Measurements from ENCODE around the gene FAM209A. TPM values are rescaled to one million over a fixed set of nuclear protein-coding genes. Genes with fewer than 3 reads are reported as not detected.
"Not testable (repeated sequence)": the region's sequence is repeated elsewhere in the genome, so short reads cannot be mapped to it uniquely, and the experiment has no call there.

FAM209A gene, protein sequence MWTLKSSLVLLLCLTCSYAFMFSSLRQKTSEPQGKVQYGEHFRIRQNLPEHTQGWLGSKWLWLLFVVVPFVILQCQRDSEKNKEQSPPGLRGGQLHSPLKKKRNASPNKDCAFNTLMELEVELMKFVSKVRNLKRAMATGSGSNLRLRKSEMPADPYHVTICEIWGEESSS
- not detected for total RNA-seq

DNA sequence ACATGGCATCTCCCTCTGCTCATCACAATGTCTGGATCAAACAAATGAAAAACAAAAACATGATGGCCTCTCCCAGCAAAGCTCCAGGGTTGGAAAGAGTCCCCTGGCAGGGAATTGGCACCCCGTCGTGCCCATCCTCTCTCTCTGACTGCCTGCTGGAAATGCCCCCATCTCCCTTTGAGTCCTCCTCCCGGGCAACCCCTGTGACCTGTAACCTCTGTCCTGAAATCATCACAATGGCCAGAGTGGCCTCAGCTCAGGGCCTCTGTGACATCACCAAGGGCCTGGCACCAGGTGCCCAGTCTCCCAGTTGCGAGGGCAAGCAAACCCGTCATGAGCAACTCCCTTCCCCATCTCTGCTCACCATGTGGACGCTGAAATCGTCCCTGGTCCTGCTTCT, at the start of gene FAM209A:
Gene FAM209A, plus strand, starts transcription at position 301 of the 400 bp plus-strand sequence. Its CDS starts 65 bp downstream, at position 366.
- Histone ChIP-seq H3K9me3 (peaks cover 0 to 18% (median 6%) of the 10 kb centered on the region in 4 donors), H3K36me3 (peaks cover 0 to 15% (median 0%) of the 10 kb centered on the region in 3 donors)
- not testable (repeated sequence) for DNase-seq, H3K27ac ChIP-seq, H3K4me1 ChIP-seq, H3K4me3 ChIP-seq, H3K27me3 ChIP-seq

DNA sequence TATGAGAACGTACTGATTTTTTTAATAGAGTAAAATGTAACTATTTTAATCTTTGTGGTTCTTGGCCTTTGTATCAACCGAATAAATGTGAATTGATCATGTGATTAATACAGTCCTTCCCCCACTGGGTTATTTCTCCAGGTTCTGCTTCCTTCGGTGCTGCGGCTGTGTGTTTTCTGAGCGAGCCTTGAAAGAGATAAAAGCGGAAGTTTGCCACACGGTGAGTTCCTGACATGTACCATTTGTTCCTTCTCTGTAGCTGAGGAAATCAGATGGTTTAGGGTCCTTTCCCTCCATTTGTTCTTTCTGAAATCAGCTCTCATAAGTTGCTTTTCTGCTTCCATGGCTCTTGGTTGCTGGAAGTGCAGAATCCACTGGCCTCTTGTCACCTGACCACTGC, 40.6 kb upstream of the FAM209A start:
- Histone ChIP-seq H3K9me3 (no peaks in the 10 kb centered on the region), H3K27me3 (no peaks in the 10 kb centered on the region), H3K36me3 (peaks cover 0 to 90% (median 3%) of the 10 kb centered on the region in 3 donors), H3K27ac (no peak overlapping the region), H3K4me3 (no peak overlapping the region), H3K4me1 (no peaks in the 10 kb centered on the region)
- TF ChIP-seq, protein P1, sequence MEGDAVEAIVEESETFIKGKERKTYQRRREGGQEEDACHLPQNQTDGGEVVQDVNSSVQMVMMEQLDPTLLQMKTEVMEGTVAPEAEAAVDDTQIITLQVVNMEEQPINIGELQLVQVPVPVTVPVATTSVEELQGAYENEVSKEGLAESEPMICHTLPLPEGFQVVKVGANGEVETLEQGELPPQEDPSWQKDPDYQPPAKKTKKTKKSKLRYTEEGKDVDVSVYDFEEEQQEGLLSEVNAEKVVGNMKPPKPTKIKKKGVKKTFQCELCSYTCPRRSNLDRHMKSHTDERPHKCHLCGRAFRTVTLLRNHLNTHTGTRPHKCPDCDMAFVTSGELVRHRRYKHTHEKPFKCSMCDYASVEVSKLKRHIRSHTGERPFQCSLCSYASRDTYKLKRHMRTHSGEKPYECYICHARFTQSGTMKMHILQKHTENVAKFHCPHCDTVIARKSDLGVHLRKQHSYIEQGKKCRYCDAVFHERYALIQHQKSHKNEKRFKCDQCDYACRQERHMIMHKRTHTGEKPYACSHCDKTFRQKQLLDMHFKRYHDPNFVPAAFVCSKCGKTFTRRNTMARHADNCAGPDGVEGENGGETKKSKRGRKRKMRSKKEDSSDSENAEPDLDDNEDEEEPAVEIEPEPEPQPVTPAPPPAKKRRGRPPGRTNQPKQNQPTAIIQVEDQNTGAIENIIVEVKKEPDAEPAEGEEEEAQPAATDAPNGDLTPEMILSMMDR (IDR thresholded peaks at IDR 0.05), result no peak
- TF ChIP-seq POLR2A (IDR thresholded peaks at IDR 0.05), result no peak
- DNase-seq, result peak in 1 of 3 donors; percentile 23

DNA sequence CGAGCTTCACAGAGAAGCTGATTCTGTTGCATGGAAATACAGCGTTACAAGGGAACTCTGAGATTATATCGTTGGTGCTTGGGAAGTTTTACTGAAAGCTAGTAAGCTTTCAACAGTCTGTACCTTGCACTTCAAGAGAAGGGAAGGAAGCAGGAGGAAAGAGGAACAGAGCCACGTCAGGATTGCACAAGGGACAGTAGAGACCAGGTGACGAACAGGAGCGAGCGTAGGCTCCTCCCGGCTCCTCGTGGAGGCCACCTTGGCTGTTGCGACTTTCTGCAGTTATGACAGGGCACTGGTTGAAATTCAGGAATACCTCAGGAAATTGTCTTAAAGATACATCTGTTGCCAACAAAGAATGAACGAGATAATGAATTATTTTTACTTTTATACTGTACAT, 37.3 kb upstream of the FAM209A start:
- TF ChIP-seq, protein P1 (IDR thresholded peaks at IDR 0.05), result no peak
- no peak for TF ChIP-seq POLR2A (IDR thresholded peaks at IDR 0.05)
- peaks cover 0 to 88% (median 3%) of the 10 kb centered on the region in 3 donors for H3K36me3 ChIP-seq
- H3K4me1 ChIP-seq, result no peaks in the 10 kb centered on the region
- no peaks in the 10 kb centered on the region for H3K27me3 ChIP-seq
- no peaks in the 10 kb centered on the region for H3K9me3 ChIP-seq
- no peak overlapping the region for H3K4me3 ChIP-seq
- no peak overlapping the region for H3K27ac ChIP-seq
- DNase-seq, result no peak

DNA sequence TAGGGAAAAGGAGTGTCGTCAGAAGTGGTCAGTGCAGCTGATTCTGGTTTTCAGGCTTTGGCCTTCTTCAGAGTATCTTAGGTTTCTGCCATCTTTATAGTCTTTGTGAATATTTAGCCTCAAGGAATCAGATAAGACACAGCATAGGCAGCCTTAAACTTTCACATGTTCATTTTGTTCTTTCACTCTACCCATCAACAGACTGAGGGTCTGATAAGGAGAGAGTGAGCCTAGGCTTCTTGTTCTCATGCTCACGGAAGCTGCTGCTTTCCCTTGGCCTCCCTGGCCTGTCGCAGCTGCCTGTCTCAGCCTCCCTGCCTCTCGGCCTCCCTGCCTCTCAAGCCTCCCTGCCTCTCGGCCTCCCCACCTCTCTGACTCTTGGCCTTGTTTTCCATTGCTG, 36.0 kb upstream of the FAM209A start:
- no peak for DNase-seq
- Histone ChIP-seq H3K4me3 (no peak overlapping the region), H3K4me1 (no peaks in the 10 kb centered on the region), H3K9me3 (no peaks in the 10 kb centered on the region), H3K27me3 (no peaks in the 10 kb centered on the region), H3K27ac (no peak overlapping the region), H3K36me3 (peaks cover 0 to 91% (median 3%) of the 10 kb centered on the region in 3 donors)
- TF ChIP-seq POLR2A (IDR thresholded peaks at IDR 0.05), result no peak
- TF ChIP-seq, protein P1 (IDR thresholded peaks at IDR 0.05), result no peak

DNA sequence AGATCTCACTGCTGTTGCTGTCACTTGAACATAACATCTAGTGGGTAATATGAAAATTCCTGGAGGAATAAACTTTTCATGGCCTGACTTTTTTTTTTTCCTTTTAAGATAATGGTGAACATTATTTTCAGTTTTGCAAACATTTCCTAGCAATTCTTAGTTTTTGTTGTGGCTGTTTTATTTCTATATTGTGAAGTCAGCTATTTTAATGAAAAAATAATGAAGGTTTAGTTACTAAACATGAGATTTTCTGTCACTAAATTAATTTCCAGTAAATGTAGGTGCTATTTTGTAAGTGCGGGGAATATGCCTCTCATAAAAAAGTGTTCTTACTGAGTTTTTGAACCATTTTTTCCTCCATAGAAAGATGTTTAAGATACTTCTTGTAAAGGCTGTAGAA, 23.4 kb upstream of the FAM209A start:
- Histone ChIP-seq H3K4me1 (no peaks in the 10 kb centered on the region), H3K36me3 (peaks cover 0 to 23% (median 2%) of the 10 kb centered on the region in 3 donors), H3K27ac (no peak overlapping the region), H3K9me3 (no peaks in the 10 kb centered on the region), H3K27me3 (no peaks in the 10 kb centered on the region), H3K4me3 (no peak overlapping the region)
- TF ChIP-seq, protein P1 (IDR thresholded peaks at IDR 0.05), result no peak
- TF ChIP-seq POLR2A (IDR thresholded peaks at IDR 0.05), result no peak
- DNase-seq, result no peak

DNA sequence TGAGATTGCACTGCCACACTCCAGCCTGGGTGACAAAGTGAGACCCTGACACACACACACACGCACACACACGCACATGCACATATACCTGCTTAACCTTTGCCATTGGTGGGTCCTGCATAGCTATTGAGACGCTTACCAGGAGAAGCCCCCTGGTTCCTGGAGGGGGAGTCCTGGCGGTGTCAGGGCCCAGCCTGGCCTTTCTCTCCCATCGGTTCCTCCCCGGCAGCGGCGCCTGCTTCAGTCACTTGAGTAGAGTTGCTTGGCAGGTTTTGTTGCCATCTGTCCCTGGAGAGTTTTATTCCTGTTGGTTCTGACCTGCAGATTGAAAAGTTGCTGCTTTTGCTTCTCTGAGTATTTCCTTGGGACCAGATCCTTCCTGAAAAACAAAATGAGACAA, 20.6 kb upstream of the FAM209A start:
- H3K27me3 ChIP-seq, result no peaks in the 10 kb centered on the region
- no peaks in the 10 kb centered on the region for H3K9me3 ChIP-seq
- no peaks in the 10 kb centered on the region for H3K4me1 ChIP-seq
- no peak for DNase-seq
- H3K4me3 ChIP-seq, result no peak overlapping the region
- H3K36me3 ChIP-seq, result peaks cover 0 to 14% (median 2%) of the 10 kb centered on the region in 3 donors
- TF ChIP-seq, protein P1 (IDR thresholded peaks at IDR 0.05), result no peak
- TF ChIP-seq POLR2A (IDR thresholded peaks at IDR 0.05), result no peak
- H3K27ac ChIP-seq, result no peak overlapping the region

Data from Peyer's patch (tissue), 4 donors.